ENCODE measurements around the gene SERBP1. TPM values are rescaled to one million over a fixed set of nuclear protein-coding genes. Genes with fewer than 3 reads are reported as not detected.

SERBP1 gene
- total and polyA plus RNA-seq, 2 of the 8 experiments (the other 6 are each of a cell fraction or from before 2014, with no cell fraction given), result 229 to 536 TPM

DNA sequence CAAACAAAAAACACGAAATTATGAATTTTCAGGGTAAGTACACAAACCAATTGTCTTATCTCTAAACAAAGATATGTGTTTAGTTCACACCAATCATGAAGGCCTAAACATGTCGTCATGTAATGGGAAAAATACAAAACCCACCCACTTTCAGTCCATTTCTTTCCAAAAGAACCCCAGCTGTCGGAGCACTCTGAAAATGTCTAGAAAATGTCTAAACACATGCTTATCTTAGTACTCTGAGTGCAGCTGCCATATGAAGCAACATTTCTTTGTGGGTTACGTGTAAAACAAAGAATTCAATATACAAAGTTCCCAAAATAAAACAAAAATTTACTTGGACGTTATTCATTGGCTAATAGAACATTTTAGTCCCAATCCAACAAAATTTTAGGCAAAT is 22.7 kb downstream of the SERBP1 start (continued):
- TF ChIP-seq CTCF (IDR thresholded peaks at IDR 0.05; ENCODE audit: control extremely low read depth in 1 of 3, insufficient read depth in 1 of 3, low read depth in 1 of 3, low read length in 3 of 3), result no peak
- no peak for TF ChIP-seq SAP30 (IDR thresholded peaks at IDR 0.05; ENCODE audit: insufficient read depth, insufficient replicate concordance, low read length)
- no peak for TF ChIP-seq CEBPB (IDR thresholded peaks at IDR 0.05; ENCODE audit: low read depth, low read length)
- no peak for TF ChIP-seq SP4 (IDR thresholded peaks at IDR 0.05; ENCODE audit: low read length)
